Measurements from ENCODE around the gene MPZL1. TPM values are rescaled to one million over a fixed set of nuclear protein-coding genes. Genes with fewer than 3 reads are reported as not detected.

Gene MPZL1
- total RNA-seq, 1 experiment from 2014 or later: 52.9 TPM

GRCh38 chr1:167744901-167745300, 23.1 kb downstream of the MPZL1 start (continued):
- TF ChIP-seq CTCF (IDR thresholded peaks at IDR 0.05 in 2 of 3, conservative IDR thresholded peaks at IDR 0.05 in 1 of 3; ENCODE audit: borderline replicate concordance in 1 of 3, insufficient read depth in 1 of 3, low read depth in 2 of 3, low read length in 2 of 3): no peak
- no peak for TF ChIP-seq CEBPB (IDR thresholded peaks at IDR 0.05; ENCODE audit: low read depth)
- no peak for TF ChIP-seq RAD21 (IDR thresholded peaks at IDR 0.05; ENCODE audit: low read depth)
- no peak for TF ChIP-seq EGR1 (IDR thresholded peaks at IDR 0.05; ENCODE audit: low read depth)
- no peak for TF ChIP-seq FOSL1 (IDR thresholded peaks at IDR 0.05; ENCODE audit: low read depth)

GRCh38 chr1:167746013-167746672, 24.4 kb downstream of the MPZL1 start:
- ATAC-seq (no peak), DNase-seq (ENCODE audit: low read depth, low spot score) (no peak)
- Histone ChIP-seq H3K4me2 (ENCODE audit: low read length) (no peak overlapping the region), H3K4me1 (ENCODE audit: control insufficient read depth in 1 of 2, insufficient read depth in 2 of 2, low read length in 2 of 2) (peaks cover 0 to 6% of the 10 kb centered on the region in 2 experiments; a peak in 2 of 4 replicates), H2AFZ (ENCODE audit: low read depth, low read length, poor library complexity, severe bottlenecking) (no peak overlapping the region), H3K9ac (ENCODE audit: low read length) (no peak overlapping the region), H3K36me3 (ENCODE audit: control insufficient read depth in 1 of 2, insufficient read depth in 2 of 2, low read length in 2 of 2) (no peaks in the 10 kb centered on the region), H3K79me2 (ENCODE audit: insufficient read depth, low read length) (peaks cover 83% of the 10 kb centered on the region), H3K9me3 (ENCODE audit: control insufficient read depth in 1 of 2, insufficient read depth in 1 of 2, low read depth in 1 of 2, low read length in 2 of 2) (no peaks in the 10 kb centered on the region), H3K27me3 (ENCODE audit: insufficient read depth, low read length) (no peaks in the 10 kb centered on the region), H3K27ac (ENCODE audit: low read depth, low read length) (no peak overlapping the region), H4K20me1 (ENCODE audit: insufficient read depth) (no peaks in the 10 kb centered on the region), H3K4me3 (replicated peaks in 1 of 2; ENCODE audit: low read depth in 1 of 2, low read length in 2 of 2) (no peak overlapping the region), H3K9me2 (ENCODE audit: insufficient read depth) (no peaks in the 10 kb centered on the region)
- intact Hi-C loops (cut with micrococcal nuclease): no loop called here
- ChIA-PET POLR2A (no interaction called here), CTCF (no interaction called here), RAD21 (ENCODE audit: low non-redundant PET in 1 of 2, low total read pairs in 2 of 2, uncharacterized antibody in 2 of 2, unreplicated experiment in 2 of 2) (no interaction called here)
- BruUV-seq (replicated peaks): no TSS peak
- TF ChIP-seq REST (IDR thresholded peaks at IDR 0.05; ENCODE audit: low read depth): no peak
- TF ChIP-seq JUND (IDR thresholded peaks at IDR 0.05): no peak
- no peak for TF ChIP-seq ZFX (IDR thresholded peaks at IDR 0.05)
- no peak for TF ChIP-seq RAD21 (IDR thresholded peaks at IDR 0.05; ENCODE audit: low read depth)
- TF ChIP-seq YY1 (IDR thresholded peaks at IDR 0.05; ENCODE audit: extremely low read depth, insufficient replicate concordance, low read depth, low read length): no peak
- no peak for TF ChIP-seq EGR1 (IDR thresholded peaks at IDR 0.05; ENCODE audit: low read depth)
- TF ChIP-seq POLR2A (IDR thresholded peaks at IDR 0.05; ENCODE audit: borderline replicate concordance, extremely low read depth, insufficient read depth, insufficient read length): no peak
- no peak for TF ChIP-seq ZBTB33 (IDR thresholded peaks at IDR 0.05; ENCODE audit: extremely low read depth, insufficient replicate concordance, low read length)
- TF ChIP-seq ZNF274 (IDR thresholded peaks at IDR 0.05; ENCODE audit: low read depth, low read length): no peak
- TF ChIP-seq EZH2phosphoT487 (IDR thresholded peaks at IDR 0.05; ENCODE audit: borderline replicate concordance): no peak
- TF ChIP-seq ELF1 (IDR thresholded peaks at IDR 0.05; ENCODE audit: borderline replicate concordance, low read depth): no peak
- no peak for TF ChIP-seq CBX3 (IDR thresholded peaks at IDR 0.05; ENCODE audit: low read depth)
- TF ChIP-seq EZH2 (IDR thresholded peaks at IDR 0.05): no peak
